ENCODE data around the gene NDUFB8.

The NDUFB8 gene

DNA sequence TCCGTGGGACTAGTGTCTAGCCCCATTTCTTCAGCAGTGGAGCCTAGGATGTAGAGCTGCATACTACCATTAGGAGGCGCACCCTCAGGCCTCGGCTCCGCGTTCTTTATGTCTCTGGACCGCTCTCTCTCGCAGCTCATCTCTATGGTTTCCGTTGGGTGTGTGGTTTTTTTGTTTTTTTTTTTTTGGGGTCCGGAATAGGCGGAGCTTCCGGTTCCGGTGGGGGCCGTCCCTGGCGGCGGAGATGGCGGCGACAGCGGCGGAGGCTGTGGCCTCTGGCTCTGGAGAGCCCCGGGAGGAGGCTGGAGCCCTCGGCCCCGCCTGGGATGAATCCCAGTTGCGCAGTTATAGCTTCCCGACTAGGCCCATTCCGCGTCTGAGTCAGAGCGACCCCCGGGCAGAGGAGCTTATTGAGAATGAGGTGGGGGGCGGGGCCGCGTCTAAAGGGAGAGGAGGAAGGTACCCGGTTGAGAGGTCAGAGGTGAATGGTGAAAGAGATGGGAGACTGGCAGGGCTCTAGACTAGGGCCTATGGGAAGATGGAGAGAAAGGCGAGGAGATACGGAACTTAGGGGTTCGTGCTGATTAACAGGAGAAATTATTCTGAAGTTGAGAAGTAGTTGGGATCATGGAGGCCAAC lies 6.2 kb upstream of the NDUFB8 start, which contains the start of gene HIF1AN:
TSS of gene HIF1AN (plus strand) at position 229 of the 639 bp plus-strand sequence. CDS start at position 245, 16 bp downstream.
- peak; percentile 69 for DNase-seq (ENCODE audit: low read depth)

DNA sequence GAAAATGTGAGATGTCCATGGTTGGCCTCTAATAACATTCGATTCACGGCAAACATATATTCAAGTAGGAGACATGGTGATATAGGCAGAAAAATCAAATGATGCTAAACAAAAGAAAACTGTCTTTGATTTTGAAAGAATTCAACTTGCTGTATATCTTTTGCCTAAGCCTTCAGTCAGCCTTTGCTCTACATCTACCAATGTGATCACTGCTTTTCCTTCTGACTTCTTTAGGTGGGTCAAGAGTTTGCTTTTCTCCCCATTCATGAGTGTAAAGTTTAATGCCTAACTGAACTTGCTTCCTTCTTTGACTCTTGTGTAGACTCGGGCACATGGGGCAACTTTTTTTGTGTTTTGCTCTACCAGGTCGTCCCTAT lies 5.7 kb upstream of the NDUFB8 start:
- no peak for DNase-seq (ENCODE audit: low read depth)

DNA sequence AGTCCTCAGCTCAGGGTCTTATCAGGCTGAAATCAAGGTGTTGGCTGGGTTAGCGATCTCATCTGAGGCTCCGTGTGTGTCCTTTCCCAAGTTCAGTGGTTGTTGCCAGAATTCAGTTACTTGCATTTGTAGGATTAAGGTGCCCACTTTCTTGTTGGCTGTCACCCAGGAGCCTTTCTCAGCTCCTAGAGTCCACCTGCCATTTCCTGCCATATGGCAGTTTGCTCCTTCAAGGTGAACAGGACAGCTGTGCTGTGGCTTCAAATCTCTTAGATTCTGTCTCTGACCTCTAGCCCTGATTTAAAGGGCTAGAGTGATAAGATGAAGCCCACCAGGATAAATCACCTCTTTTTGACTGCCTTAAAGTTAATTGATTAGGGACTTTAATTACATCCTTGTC lies 5.1 kb upstream of the NDUFB8 start:
- no peak for DNase-seq (ENCODE audit: low read depth)

DNA sequence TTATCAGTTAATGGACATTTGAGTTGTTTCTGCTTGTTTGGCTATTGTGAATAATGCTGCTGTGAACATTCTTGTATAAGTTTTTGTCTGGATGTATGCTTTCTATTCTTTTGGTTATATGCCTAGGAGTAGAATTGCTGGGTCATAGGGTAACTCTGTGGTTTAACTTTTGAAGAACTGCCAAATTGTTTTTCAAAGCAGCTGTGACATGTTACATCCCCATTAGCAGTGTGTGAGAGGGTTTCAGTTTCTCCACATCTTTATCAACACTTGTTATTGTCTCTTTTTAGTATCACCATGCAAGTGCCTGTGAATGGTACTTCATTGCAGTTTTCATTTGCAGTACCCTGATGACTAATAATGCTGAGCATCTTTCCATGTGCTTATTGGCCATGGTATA lies 2.1 kb upstream of the NDUFB8 start:
- DNase-seq (ENCODE audit: low read depth) = no peak

DNA sequence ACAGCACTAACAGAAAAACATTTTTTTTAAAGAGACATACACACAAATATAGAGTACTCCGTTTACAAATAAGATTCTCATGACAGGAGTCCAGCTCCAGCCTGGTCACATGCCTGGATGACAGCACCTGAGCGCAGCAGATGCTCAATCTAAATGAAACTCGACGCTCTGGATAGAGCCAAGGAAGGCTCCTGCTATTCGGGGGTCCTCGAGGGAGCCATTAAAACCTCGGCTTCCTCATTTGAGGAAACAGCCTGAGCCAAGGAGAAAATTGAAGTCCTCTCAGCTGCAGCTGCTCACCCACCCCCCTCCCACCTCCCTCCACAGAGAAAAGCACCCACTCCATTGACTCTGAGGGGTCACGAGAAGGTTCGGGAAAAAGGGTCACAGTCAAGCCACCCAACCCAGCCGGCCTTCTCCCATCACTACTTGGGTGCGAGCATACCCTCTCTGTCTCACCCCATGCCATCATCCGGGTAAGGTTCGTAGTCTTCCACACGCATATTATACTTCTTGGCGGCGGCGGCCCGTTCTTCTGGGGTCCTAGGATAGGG lies 673 bp downstream of the NDUFB8 start:
- DNase-seq (ENCODE audit: low read depth) = no peak

DNA sequence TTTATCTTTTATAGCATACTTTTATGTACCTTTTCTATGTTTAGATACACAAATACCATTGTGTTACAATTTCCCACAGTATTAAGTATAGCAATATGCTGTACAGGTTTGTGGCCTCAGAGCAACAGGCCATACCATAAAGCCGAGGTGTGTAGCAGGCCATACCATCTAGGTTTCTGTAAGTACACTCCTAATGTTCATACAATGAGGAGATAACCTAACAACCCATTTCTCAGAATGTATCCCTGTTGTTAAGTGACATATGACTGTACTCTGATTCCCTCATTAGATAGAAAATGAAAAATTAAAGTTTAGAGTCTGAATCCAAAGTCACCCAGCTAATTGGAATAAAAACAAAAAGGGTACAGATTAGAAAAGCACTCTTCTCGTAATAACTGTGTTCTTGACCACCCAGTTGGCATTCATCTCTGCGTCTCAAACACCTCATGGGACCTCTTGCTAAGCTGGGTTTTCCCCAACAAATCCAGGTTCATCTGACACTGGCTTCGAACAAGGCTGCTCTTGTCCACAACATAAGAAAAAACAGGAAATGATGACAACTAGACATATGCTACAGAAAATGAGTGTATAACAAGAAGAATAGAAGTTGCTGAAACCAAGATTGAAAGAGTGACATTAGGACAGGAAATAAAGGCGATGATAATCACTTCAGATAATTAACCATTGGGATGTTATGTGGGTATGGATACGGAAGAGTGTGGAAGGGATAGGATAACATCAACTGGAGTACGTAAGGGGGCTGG lies 1.4 kb downstream of the NDUFB8 start:
- DNase-seq (ENCODE audit: low read depth) = no peak

DNA sequence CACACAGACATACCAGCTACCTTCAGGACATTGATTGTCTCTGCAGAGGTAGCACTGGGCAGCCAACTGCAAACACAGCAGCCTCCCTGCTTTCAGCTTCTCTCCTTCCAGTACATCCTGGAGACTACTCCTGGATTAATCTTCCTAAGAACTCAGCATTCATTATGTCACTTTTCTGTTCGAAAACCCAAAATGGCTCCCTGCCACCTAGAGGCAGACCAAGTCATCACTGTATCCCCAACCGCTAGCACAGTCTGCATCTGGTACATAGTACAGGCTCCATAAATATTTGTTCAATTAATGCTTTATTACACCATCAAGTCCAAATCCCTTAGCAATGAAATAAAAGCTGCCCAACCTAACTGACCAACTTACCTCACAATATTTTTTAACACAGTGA lies 5.0 kb downstream of the NDUFB8 start:
- no peak for DNase-seq (ENCODE audit: low read depth)

DNA sequence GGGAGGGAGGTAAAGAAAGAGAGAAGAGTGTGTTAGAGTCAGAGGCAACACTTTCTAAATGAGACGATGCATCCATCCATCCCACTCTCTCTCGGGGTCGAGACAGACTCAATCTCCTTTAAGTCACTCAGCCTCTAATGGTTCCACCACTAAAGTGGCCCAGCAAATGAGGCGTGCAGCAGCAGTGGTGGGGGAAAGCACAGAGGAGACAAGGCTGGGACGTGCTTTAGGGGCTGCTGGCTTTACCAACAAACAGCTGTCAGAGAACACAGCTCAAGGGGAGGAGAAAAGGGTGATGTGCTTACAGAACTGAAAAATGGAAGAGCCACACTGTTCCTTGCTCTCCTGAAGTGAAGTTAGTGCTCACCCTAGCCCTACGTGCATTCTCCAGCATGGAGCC lies 5.5 kb downstream of the NDUFB8 start:
- no peak for DNase-seq (ENCODE audit: low read depth)

DNA sequence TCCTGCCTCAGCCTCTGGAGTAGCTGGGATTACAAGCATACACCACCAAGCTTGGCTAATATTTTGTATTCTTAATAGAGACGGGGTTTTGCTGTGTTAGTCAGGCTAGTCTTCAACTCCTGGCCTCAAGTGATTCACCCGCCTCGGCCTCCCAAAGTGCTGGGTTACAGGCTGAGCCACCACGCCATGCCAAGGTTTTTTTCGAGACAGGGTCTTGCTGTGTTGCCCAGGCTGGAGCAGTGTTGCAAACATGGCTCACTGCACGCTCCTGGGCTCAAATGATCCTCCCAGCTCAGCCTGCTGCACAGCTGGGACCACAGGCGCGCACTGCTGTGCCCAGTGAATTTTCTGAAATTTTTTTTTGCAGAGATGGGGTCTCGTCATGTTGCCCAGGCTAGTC lies 6.7 kb downstream of the NDUFB8 start:
- no peak for DNase-seq (ENCODE audit: low read depth)

DNA sequence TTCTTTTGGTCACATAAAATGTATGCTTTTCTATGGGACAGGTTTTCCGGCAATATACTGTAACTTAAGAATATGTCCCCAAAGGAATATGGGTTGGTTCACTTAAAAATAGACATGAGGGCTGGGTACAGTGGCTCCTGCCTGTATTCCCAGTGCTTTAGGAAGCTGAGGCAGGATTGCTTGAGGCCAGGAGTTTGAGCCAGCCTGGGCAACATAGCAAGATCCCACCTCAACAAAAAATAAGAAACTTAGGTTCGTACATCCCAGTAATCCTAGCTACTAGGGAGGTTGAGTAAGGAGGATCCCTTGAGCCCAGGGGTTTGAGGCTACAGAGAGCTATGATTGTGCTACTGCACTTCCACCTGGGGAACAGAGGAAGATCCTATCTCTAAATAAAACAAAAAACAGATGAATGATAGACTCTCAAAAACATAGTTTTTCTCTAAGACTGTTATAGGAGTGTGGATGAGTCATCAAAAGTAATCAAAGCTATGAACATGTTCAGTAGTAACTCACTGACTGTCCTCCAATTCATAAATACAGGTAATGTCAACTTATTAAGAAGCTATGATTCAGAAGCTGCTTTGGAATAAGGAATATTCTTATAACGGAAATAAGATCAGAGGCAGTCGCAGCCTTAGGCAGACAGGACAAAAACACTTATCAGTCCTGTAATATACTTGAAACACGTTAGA lies 7.4 kb downstream of the NDUFB8 start:
- no peak for DNase-seq (ENCODE audit: low read depth)

DNA sequence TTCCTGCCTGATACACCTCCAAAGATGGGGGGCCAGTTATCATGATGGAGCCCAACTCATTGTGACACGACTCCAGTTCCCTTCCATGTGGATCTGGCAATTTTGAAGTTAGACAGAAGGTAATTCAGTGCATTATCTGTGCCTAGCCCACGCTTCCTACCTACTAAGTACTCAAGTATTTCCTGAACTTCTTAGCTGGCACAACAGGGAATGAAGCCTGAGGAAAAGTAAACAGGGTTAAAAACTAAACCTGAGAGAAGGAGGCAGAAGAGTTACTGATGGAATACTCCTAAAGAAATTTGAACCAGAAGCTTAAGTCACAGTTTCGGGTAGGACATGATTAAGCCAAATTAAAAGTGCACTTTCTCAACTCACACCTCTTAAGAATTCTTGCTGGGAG lies 8.9 kb downstream of the NDUFB8 start:
- no peak for DNase-seq (ENCODE audit: low read depth)

DNA sequence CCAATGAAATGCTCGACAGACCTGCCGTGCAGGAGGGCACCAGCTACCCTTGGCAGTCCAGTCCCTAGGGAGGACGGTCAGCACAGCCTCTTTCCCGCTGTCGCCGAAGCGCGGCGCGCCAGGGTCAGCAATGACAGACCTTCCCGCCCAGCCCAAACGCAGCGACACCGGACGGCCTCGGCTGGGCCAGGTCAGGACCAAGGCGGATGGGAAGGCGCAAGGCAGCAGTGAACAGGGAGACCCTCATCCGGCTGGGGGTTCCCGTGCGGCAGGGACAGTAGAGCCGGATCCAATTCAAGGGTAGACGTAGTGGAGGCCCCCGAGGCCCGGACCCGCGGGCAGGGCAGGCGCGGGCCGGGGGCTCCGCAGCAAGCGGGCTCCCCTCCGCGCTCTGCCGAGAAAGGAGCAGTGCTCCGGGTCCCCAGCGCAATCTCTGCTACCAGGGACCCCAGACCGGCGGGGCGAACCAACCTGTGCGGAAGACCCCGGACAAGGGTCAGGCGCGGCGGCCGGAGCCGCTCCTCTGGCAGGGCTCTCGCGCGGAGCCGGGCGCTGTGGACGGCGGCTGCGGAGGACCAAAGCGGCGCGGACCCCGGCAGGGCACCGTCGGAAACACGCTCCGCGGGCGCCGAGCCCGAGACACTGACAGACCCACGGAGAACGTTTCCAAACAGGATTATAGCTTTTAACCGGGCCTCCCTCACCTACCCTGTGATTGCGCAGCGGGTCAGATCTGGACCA lies 10.2 kb downstream of the NDUFB8 start, which contains the start of gene SEC31B:
TSS of gene SEC31B (minus strand) at position 551 of the 741 bp plus-strand sequence. CDS start 2,909 bp downstream, outside the sequence.
- no peak for DNase-seq (ENCODE audit: low read depth)

DNA sequence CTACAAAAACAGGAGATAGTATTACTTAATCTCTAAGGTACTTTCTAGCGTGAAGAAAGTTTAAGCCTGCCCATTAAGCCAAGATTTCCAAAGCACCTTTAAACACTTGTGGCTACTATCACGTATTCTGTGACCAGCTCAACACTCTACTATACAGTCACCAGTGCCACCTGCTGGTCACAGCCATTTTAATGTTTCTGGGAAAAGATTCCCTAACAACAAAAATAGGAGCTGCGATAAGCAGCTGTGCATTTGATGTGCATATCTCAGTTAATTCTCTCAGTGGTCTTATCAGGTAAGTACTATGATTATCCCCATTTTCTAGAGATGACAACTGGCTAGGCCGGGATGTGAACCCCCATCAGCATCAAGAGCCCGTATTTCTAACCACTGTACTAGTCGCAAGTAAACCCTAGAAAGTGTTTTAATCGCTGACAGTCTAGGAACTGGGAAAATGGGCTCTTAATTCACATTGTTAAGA lies 10.9 kb downstream of the NDUFB8 start:
- DNase-seq (ENCODE audit: low read depth) = no peak

DNA sequence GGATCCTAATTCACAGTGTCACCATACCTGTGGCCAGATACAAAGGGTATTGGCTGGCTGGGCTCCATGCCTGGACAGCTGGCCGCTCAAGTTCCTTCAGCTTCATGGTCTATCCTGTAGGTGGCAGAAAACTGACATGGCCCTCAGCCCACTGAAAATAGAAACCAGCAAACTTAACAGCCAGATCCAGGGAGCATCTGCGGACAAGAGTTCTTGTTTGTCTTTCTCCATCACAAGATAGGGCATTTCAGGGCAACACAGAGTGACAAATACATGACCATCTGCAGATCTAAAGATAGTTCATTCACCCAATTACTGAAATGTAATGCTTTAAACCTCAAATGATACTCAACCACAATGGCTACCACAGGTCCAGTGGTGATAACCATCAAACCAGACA lies 12.8 kb downstream of the NDUFB8 start:
- no peak for DNase-seq (ENCODE audit: low read depth)

DNA sequence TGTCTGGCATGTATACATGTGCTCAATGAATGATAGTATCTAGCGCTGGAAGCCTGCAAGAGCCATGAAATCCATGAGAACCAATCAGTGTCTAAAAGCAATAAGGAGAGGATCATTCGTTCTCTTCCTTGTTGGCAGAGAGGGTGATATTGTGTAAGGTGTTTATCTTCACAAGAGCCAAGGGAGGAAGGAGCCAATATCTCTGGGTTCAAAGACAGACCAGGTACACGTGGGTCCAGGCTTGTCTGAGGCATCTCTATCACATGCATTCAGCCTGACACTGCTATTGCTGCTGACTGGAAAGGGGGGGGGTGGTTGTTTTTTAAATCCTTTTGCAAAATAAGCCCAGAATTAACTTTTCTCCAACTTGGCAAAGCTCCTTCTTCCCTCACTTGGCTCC lies 14.1 kb downstream of the NDUFB8 start:
- DNase-seq (ENCODE audit: low read depth) = no peak

DNA sequence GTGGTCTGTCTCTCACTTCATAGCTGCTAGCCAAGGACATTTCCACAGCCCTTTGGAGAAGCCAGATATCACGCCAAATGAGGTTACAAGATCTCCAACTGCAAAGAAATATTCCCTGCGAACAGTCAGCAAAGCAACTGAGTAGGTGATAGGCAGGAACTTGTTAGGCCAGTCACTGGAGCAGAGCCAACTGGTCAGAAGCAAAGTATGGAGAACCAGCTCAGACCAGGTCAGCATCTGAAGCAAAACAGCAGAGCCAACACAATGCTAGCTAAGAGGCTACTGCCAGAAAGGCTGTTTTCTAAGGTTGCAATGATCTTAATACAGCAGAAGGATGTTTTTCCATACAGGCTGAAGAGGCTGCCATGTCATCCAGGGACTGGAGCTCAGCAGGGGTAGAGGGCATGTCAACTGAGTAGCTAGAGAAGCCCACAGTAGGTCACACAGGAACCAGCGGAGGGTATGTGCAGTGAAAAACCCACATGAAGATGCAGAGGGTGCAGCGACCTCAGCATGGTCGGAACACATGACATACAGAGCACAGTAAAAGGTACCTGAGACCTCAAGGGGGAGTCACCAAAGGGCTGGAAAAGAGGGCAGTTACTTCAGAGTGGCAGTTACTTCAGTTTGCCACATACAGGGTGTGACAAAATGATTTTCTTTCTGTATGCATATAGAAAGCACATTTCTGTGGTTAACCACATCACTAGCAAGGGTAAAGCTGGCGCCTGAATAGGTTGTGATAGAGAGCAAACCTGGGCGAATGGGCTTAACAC lies 18.9 kb downstream of the NDUFB8 start:
- DNase-seq (ENCODE audit: low read depth) = peak; percentile 49

DNA sequence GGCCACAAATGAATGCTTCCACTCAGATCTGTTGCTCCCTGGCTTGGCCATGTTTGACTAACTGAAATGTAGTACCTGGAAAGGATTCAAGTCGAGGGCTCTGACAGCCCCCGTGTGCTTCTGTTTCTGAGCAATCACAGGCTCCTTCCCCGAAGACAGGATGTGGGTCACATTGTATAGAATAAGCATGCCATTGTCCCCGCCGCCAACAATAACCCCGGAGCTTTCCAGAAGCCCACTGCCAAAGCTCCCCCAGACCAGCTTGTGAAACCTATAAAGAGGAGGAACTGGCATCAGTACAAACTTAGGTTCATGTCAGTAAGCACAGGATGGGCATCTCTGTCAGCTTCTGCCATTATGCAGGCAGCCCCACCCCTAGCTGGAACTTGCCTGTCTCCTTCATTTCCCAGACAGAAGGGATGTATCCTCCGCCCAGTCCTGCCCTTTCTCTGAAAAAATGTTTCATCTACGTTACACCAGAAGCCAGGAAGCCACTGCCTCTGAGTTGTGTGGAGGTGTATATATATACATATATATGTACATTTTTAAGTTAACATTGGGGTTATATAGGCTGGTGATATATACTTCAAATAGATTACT lies 20.3 kb downstream of the NDUFB8 start:
- peak; percentile 22 for DNase-seq (ENCODE audit: low read depth)

DNA sequence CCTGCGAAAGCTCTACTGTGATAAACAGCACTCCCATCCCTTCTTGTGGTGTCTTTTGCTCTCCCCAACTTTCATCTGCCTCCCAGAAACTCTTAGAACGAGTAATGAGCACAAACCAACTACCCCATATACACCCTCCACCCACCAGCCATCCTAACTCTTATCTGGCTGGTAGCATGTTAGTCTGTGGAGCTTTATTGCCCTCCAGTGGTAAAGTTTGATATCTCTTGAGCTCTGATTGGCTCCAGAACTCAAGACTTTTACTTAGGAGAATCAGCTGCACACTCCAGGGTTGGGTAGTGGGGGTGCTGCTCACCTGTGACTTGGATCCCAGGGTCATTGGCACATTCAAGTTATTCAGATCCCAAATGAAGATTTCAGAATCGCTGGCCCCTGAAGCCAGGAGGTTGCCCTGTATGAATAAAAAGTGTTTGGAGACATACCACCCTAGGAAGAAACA lies 20.9 kb downstream of the NDUFB8 start:
- no peak for DNase-seq (ENCODE audit: low read depth)

DNA sequence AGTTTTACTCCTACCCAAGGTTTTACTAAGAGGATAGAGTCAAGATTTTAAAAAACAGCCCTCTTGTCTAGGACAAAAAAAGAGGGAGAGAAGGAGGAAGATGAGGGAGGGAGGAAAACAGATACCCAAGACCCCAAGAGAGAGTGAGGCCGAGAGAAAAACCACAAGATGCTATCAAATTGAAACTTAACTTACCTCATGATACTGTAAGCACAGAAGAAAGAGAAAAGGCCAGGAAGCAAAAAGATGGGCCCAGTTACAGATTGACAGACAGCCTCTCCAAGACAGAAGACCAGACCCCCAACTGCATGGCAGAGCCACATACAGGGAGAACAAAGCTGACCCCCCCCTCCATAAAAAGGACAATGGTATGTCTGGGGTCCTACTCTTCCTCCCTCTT lies 21.4 kb downstream of the NDUFB8 start:
- no peak for DNase-seq (ENCODE audit: low read depth)

DNA sequence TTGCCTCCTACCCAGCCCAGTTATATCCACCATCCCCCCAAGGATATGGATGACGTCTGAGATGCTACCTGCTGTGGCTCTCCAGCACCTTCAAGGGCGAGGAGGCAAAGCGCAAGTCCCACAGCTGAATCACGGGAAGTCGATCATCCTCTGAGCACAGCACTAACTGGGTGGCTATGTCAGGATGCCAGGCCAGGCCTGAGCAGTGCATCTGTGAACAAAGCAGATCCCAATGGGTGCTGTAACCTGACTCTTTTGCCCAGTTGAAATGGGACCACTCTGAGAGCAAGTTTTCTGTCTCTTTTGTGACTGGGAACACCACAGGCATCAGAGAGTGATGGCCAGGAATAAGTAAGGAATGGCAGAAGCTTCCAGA lies 22.3 kb downstream of the NDUFB8 start:
- no peak for DNase-seq (ENCODE audit: low read depth)

All from stimulated activated CD8-positive, alpha-beta memory T cell treated with anti-CD3 and anti-CD28 coated beads, Interleukin-12 subunit alpha, Interleukin-12 subunit beta, amount 100 ng/mL, for 4 hours (primary cell).